GM18870 (cell line): ENCODE data around the gene PGAM1.
"Not testable (repeated sequence)": the region's sequence is repeated elsewhere in the genome, so short reads cannot be mapped to it uniquely, and the experiment has no call there.

Source experiments
- ATAC-seq: cut with Tn5 transposase; IDR thresholded peaks from one replicate; pipeline ENCODE4 v1.9.1; 2021; ENCODE audit warnings: moderate library complexity; ENCODE audit not compliant: unreplicated experiment

The PGAM1 gene

GRCh38 chr10:97425964-97426775 is at the start of gene PGAM1:
PGAM1 (plus strand) TSS chr10:97426191; CDS start chr10:97426308, 117 bp downstream.
- ATAC-seq = peak; percentile 70

- ATAC-seq = no peak
Observed at GRCh38 chr10:97376413-97376812, 49.6 kb upstream of the PGAM1 start.

GRCh38 chr10:97378933-97379921 is 46.8 kb upstream of the PGAM1 start:
- ATAC-seq = no peak

GRCh38 chr10:97380516-97380915 is 45.5 kb upstream of the PGAM1 start:
- ATAC-seq = no peak

- ATAC-seq = no peak
Observed at GRCh38 chr10:97381626-97382025, 44.4 kb upstream of the PGAM1 start.

- ATAC-seq = no peak
Observed at GRCh38 chr10:97383159-97383558, 42.8 kb upstream of the PGAM1 start.

- no peak for ATAC-seq
Observed at GRCh38 chr10:97384156-97384555, 41.8 kb upstream of the PGAM1 start.

- no peak for ATAC-seq
Observed at GRCh38 chr10:97384641-97385040, 41.4 kb upstream of the PGAM1 start.

- no peak for ATAC-seq
Observed at GRCh38 chr10:97385565-97385964, 40.4 kb upstream of the PGAM1 start.

- ATAC-seq = no peak
Observed at GRCh38 chr10:97388152-97388551, 37.8 kb upstream of the PGAM1 start.

GRCh38 chr10:97390091-97390490 is 35.9 kb upstream of the PGAM1 start:
- no peak for ATAC-seq

GRCh38 chr10:97393034-97393573 is 32.9 kb upstream of the PGAM1 start:
- no peak for ATAC-seq

- no peak for ATAC-seq
Observed at GRCh38 chr10:97396056-97396455, 29.9 kb upstream of the PGAM1 start.

GRCh38 chr10:97399843-97400545 is 26.0 kb upstream of the PGAM1 start:
- no peak for ATAC-seq

GRCh38 chr10:97400665-97401454 is 25.1 kb upstream of the PGAM1 start, which contains the start of gene RRP12:
RRP12 (minus strand) TSS chr10:97401340; CDS start chr10:97401231, 109 bp downstream.
- peak; percentile 95 for ATAC-seq

- ATAC-seq = no peak
Observed at GRCh38 chr10:97401455-97401919, 24.5 kb upstream of the PGAM1 start.

GRCh38 chr10:97404044-97404443 is 21.9 kb upstream of the PGAM1 start:
- ATAC-seq = no peak

GRCh38 chr10:97406064-97406463 is 19.9 kb upstream of the PGAM1 start:
- ATAC-seq = no peak

- not testable (repeated sequence) for ATAC-seq
Observed at GRCh38 chr10:97406483-97406882, 19.5 kb upstream of the PGAM1 start.
